Left ventricle myocardium inferior (tissue), 1 donor: ENCODE data around the gene CEP126. TPM values are rescaled to one million over a fixed set of nuclear protein-coding genes. Genes with fewer than 3 reads are reported as not detected.

ENCODE experiments used
- DNase-seq: peaks from one replicate; pipeline ENCODE4 v3.0.0-alpha.2; 2020
- H3K27ac ChIP-seq: fragments of 200-600 bp; replicated peaks from 2 replicates; pipeline ENCODE4 v1.8.0; 2021
- H3K27me3 ChIP-seq: fragments of 200-600 bp; 2 replicates; pipeline ENCODE4 v1.8.0; 2021; ENCODE audit warnings: low read depth
- H3K36me3 ChIP-seq: fragments of 200-600 bp; 2 replicates; pipeline ENCODE4 v1.8.0; 2021
- H3K4me1 ChIP-seq: fragments of 200-600 bp; 2 replicates; pipeline ENCODE4 v1.8.0; 2021
- H3K4me3 ChIP-seq: fragments of 200-600 bp; 2 replicates; pipeline ENCODE4 v1.8.0; 2021; ENCODE audit warnings: mild to moderate bottlenecking, moderate library complexity
- H3K9me3 ChIP-seq: fragments of 200-600 bp; replicated peaks from 2 replicates; pipeline ENCODE4 v1.8.0; 2021
- CTCF ChIP-seq: fragments of 200-600 bp; IDR thresholded peaks from 2 replicates; pipeline ENCODE4 v1.8.0; 2021; ENCODE audit warnings: antibody characterized with exemption, mild to moderate bottlenecking, borderline replicate concordance
- intact Hi-C: fragments of 100-400 bp; cut with micrococcal nuclease; formaldehyde crosslinking; loops from one replicate; pipeline ENCODE4 v1.11.0; 2022
- total RNA-seq: library from RNA; stranded (reverse); fragmentation: NEBNext Ultra II Directional; extraction: Animal tissue kit (Norgen Biotek cat#: 25700); gene quantifications from one replicate; pipeline ENCODE4 v1.2.1, GENCODE V29; 2021
- donor health status: DM: no; HTN: yes; CAD: no; lungs with severe emphysema.

CEP126 gene
- total RNA-seq, 1 donor from 2014 or later = 1.5 TPM

GRCh38 chr11:102026959-102027358 is 112.1 kb downstream of the CEP126 start:
- intact Hi-C loops = no loop called here
- DNase-seq = no peak
- Histone ChIP-seq H3K4me3 (no peak overlapping the region), H3K4me1 (no peaks in the 10 kb centered on the region), H3K27me3 (peaks cover 35% of the 10 kb centered on the region), H3K27ac (no peak overlapping the region), H3K36me3 (no peaks in the 10 kb centered on the region), H3K9me3 (no peaks in the 10 kb centered on the region)
- TF ChIP-seq CTCF = no peak

GRCh38 chr11:102036757-102037156 is 121.9 kb downstream of the CEP126 start:
- no peak for DNase-seq
- Histone ChIP-seq H3K4me1 (no peaks in the 10 kb centered on the region), H3K27ac (no peak overlapping the region), H3K27me3 (no peaks in the 10 kb centered on the region), H3K9me3 (peaks cover 22% of the 10 kb centered on the region), H3K4me3 (no peak overlapping the region), H3K36me3 (no peaks in the 10 kb centered on the region)
- intact Hi-C loops = no loop called here
- TF ChIP-seq CTCF = no peak

- Histone ChIP-seq H3K27me3 (peaks cover 28% of the 10 kb centered on the region), H3K36me3 (no peaks in the 10 kb centered on the region), H3K4me1 (peaks cover 10% of the 10 kb centered on the region), H3K27ac (peak overlapping the region; percentile 67), H3K4me3 (peak overlapping the region; percentile 70), H3K9me3 (no peaks in the 10 kb centered on the region)
- no peak for DNase-seq
- intact Hi-C loops = no loop called here
- no peak for TF ChIP-seq CTCF
Measured at GRCh38 chr11:102046841-102047240, 132.0 kb downstream of the CEP126 start.

GRCh38 chr11:102047305-102047924 is 132.6 kb downstream of the CEP126 start, which contains the start of gene CFAP300:
Gene CFAP300, plus strand, starts transcription at chr11:102047437. Its CDS starts 34 bp downstream, at chr11:102047471.
- H3K36me3 ChIP-seq = no peaks in the 10 kb centered on the region
- intact Hi-C loops = no loop called here

More at GRCh38 chr11:102047305-102047924, 132.6 kb downstream of the CEP126 start, which contains the start of gene CFAP300:
- no peaks in the 10 kb centered on the region for H3K9me3 ChIP-seq
- no peak for TF ChIP-seq CTCF
- peak within 1 kb of the TSS; percentile 67 for H3K27ac ChIP-seq
- H3K27me3 ChIP-seq = peaks cover 28% of the 10 kb centered on the region
- peak within 1 kb of the TSS; percentile 70 for H3K4me3 ChIP-seq
- H3K4me1 ChIP-seq = peaks cover 10% of the 10 kb centered on the region
- peak; percentile 92 for DNase-seq

Other genes starting within 250 kb of the CEP126 start
- 1.3 TPM for gene ANGPTL5, start 1.5 kb downstream of the CEP126 start, total RNA-seq
- 0.99 TPM for gene CFAP300, start 132.4 kb downstream of the CEP126 start, total RNA-seq
- gene YAP1, start 195.4 kb downstream of the CEP126 start, total RNA-seq = 67.9 TPM